Activated CD4-positive, alpha-beta T cell treated with anti-CD3 and anti-CD28 coated beads for 48 hours (primary cell): ENCODE data around the gene GDI2.
"Not testable (repeated sequence)": the region's sequence is repeated elsewhere in the genome, so short reads cannot be mapped to it uniquely, and the experiment has no call there.

Source experiments
- DNase-seq: peaks from one replicate; pipeline ENCODE4 v3.0.0-alpha.2; 2020

The GDI2 gene

DNA sequence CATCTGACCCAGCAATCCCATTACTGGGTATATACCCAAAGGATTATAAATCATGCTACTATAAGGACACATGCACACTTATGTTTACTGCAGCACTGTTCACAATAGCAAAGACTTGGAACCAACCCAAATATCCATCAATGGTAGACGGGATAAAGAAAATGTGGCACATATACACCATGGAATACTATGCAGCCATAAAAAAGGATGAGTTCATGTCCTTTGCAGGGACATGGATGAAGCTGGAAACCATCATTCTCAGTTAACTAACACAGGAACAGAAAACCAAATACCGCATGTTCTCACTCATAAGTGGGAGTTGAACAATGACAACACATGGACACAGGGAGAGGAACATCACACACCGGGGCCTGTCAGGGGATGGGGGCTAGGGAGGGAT lies 35.5 kb downstream of the GDI2 start:
- DNase-seq, result not testable (repeated sequence)

DNA sequence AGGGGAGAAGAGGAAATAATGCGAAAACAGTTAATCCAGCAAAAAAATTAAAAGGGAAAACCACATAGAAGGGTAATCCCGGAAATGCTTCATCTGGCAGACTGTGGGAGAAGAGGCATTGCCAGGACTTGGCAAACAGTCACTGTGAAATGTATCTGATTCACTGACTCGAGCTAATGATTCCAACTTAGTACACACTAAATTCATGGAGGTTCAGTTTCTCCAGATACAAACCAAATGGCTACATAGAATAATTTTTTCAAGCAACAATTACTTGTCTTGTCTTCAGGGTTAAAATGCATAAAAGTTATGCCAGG lies 36.4 kb downstream of the GDI2 start:
- DNase-seq, result no peak

DNA sequence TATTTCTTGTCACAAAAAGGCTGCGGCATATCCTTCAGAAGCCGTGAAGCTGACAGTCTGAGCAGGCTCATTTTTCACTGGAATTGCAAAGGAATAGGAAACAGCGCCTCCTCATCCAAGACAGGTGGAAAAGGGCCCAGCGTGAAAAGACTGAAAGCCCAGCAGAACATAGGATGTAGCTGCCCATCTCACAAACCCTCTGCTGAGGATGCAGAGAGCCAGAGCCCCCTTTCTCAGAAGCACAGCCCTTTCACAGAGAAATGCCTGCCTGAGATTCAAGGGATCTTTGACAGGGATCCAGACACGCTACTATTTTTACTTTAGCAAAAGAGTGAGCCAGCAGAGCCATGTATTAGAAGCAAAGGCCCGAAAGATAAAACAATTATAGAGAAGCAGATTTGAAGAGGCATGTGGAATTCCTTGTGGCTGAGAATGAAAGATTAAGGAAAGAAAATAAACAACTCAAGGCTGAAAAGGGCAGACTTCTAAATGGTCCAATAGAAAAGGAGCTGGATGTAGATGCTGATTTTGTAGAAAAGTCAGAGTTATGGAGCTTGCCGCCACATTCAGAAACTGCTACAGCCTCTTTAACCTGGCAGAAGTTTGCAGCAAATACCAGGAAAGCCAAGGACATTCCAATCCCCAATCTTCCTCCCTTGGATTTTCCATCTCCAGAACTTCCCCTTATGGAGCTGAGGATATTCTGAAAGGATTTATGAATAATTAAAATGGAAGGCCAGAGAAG lies 36.9 kb downstream of the GDI2 start:
- DNase-seq, result no peak

DNA sequence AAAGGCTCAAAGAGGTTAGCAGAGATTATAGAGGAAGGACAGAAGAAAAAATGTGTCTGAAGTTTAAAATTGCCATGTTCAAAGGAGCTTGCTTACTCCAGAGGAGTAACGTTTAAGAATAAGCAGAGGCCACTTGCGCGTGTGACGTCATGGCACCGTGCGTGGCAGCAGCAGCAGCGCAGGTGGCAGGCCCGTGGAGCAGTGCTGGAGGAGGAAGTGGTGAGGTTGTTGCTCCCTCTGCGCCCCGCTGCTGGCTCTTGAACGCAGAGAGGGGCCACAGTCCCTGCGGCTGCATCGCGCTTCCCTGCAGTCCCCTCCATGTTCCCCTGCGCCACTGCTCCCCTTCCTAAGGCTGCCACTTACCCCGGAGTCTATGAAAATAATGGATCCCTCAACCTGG lies 37.5 kb downstream of the GDI2 start:
- peak; percentile 85 for DNase-seq

DNA sequence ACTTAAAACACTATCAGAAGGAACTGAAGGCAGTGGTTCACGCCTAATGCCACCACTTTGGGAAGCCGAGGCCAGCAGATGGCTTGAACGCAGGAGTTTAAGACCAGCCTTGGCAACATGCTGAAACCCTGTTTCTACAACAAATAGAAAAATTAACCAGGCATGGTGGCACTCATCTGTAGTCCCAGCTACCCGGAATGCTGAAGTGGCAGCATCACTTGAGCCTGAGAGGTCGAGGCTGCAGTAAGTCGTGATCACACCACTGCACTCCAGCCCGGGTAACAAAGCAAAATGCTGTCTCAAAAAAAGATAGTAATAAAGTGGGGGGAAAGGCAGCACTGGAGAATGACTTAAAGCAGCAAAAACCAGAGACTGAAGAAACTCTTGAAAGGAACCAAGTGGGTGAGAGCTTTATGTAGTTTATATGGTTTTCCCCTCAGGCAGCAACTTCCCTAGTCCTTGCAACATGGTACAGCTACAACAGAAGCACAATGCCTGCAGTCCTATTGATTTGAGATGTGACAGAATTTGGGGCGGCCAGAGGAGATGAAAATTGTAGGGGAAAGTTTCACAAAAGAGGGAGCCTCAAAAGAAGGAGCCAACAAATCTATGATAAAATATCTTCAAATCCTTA lies 38.1 kb downstream of the GDI2 start:
- no peak for DNase-seq

DNA sequence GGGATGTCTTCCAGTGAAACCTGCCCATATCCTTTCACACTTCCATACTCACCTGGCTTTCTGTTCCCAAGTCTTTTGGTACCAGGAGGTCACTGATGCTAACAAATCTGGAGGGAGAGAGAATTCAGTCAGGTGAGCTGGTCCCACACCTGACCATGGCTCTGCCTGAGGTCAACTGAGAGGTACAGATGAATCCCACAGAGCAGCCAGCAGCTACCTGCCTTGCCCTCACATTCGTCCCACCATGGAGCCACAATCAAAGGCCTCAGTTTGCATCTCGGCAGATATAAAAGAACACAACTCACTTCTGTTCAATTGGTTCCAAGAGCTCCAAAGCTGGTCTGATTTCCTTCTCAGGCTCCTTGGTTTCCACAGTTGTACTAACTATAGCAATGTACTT lies 47.0 kb downstream of the GDI2 start:
- DNase-seq, result no peak

DNA sequence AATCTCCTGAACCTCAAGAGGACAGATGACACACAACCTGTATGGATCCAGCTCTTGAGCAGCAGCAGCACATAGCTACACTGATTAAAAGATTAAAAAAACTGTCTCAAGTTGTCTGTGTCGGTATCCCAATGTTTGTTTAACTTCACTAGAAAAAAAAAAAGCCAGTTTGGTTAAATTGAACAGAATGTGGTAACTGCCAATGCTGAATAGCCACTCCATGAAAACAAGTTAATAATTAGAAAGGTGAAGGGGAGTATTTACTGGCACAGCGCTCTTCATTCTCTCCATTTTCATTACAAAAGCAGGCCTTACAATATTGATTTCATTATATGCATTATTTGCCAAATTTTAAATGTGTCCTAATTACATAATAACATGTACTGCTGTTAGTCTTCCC lies 47.6 kb downstream of the GDI2 start:
- no peak for DNase-seq

DNA sequence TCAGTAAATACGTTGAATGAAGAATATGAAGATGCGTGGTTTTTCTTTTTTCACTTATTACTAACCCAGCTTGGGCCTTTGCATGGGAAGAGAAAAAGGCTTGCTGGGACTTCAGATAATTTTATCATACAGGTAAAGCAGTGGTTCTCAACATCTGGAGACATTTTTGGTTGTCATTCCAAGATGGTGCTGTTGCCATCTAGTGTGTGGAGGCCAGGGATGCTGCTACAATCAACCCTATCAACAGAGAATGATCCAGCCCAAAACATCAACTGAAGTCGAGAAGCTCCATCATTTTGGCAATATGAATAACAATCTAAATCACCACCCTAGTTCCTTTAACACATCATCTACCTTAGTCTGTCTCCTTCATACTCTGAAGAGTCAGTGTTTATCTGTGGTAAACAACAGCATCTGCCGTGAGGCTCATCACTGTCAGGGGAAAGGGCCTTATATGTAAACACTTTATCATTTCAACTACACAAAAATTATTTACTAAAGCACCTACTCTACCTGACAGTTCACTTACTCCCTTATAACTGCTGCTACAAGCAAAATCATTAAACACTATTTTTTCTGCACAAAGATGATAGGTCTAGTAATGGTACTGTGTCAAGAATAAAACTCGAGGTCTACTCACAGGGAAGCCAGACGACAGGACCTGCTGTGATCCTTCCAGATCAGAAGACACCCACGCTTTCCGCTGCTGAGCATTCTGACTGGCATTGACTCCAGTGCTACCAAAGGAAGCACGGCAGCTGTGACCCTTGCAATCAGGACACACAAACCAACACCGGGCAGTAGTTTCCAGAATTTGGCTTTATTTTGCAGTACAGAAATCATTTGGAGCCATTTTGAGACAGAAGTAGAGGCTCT lies 48.6 kb downstream of the GDI2 start:
- peak; percentile 34 for DNase-seq

DNA sequence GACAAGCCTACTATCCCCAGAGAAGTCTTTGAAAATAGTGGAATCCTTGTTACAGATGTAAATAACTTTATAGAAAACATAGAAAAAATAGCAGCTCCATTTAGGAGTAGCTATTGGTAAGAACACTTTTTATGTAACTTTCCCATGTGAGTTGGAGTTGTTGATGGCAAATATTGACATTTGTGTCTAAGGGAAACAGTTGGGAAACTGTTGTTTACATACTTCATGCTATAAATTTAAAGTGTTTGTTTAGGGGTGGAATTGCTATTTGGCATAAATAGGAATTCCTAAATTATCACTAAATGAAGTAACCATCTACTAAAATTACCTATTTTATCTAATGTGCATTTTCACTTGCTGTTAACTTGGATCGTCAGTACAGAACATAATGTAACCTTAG lies 50.7 kb downstream of the GDI2 start:
- DNase-seq, result no peak

DNA sequence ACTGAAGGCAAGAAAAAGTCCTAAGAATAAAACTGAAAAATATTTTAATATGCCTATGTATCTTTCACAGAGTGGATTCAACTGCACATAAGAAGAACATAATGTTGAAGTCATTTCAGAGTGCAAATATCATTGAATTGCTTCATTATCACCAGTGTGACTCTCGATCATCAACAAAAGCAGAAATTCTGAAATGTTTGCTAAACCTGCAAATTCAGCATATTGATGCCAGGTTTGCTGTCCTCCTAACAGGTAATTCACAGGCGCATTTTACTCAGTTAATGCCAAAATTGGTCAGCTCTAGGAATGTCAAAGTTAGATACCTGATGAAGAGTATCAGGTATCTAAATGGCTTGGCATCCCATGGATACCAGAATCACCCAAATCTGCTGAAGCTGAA lies 52.0 kb downstream of the GDI2 start:
- DNase-seq, result no peak

DNA sequence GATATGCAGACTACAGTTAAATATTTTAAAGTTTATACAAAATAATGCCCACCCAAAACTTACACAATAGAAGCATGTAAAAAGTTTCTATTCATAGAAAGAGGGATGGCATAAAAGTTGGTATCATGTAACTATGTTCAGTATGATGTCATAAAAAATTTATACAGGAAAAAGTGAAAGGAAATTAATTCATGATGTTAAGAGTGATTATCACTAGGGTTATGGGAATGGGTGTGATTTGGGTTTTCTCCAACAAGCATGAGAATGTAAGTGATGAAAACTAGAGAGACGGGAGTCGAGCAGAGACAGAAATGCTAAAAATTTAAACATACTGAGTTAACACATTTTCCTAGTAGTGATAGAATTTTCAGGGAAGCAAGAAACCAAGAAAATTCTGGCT lies 52.7 kb downstream of the GDI2 start:
- no peak for DNase-seq

DNA sequence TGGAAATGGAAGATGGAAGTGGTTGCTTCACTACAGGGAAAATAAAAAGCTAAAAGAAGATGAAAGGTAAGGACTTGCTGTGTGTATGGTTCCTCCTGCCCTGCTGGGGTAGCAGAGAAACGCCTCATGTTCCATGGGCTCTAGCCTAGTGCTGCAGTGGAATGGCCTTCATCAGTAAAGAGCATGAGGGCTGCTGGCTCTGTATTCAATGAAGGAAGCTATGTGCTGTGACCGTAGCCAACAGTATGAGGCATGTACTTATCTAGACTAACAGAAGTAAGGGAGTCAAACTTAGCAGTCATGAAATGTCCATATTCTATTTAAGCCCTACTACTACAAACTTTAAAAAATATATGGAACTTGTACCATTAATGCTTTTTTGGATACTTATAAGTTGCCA lies 54.3 kb downstream of the GDI2 start:
- DNase-seq, result no peak

DNA sequence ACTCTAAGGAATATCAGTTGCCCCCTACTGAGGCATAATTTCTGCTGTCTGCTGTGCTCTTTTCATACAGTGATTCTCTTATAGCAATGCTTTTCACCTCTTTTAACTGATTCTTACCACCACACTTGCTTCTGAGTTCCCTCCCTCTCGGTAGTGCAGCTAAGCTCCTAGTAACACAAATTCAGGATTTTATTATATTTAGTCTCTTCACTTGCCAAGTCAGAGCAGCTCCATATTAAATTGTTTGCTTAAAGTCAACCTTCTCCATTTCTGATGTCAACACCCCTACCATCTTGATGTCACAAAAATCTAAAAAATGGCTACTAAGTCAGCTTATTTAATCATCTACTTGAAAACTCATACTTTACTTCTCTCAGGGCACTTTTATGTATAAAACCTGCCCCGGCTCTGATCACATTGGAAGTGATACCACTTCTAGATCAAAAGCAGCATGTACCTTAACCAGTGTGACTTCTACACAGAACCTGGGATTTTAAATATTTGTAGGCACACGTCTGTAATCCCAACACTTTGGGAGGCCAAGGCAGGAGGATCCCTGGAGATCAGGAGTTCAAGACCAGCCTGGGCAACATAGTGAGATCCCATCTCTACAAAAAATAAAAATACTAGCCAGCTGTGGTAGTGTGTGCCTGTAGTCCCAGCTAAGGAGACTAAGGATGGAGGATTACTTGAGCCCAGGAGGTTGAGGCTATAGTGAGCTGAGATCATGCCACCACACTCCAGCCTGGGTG lies 55.3 kb downstream of the GDI2 start:
- no peak for DNase-seq

DNA sequence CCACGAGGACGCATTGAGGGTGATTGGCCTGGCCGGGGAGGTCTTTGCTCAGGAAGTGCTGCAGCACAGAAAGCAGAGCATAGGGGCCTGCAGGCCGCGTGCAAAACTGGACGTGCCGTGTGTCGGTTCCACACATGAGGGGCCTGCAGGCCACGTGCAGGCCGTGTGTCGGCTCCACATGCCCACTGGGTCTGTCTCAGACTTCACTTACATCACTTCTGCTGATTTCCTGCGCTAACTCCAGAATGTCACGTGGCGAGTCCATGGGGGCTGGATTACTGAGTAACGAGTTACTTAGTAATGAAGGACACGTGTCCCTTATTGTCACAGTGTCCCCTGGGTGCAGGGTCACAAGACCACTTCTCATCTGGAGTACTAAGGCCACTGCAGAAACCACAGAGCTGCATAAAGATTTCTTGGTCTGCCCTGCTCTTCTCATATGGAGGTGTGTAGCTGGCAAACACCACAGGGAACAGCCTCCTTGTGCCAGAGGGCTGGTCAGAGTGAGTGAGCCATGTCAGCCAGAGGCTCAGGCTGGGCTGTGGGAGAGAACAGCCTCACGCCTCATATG lies 60.8 kb downstream of the GDI2 start:
- DNase-seq, result no peak

DNA sequence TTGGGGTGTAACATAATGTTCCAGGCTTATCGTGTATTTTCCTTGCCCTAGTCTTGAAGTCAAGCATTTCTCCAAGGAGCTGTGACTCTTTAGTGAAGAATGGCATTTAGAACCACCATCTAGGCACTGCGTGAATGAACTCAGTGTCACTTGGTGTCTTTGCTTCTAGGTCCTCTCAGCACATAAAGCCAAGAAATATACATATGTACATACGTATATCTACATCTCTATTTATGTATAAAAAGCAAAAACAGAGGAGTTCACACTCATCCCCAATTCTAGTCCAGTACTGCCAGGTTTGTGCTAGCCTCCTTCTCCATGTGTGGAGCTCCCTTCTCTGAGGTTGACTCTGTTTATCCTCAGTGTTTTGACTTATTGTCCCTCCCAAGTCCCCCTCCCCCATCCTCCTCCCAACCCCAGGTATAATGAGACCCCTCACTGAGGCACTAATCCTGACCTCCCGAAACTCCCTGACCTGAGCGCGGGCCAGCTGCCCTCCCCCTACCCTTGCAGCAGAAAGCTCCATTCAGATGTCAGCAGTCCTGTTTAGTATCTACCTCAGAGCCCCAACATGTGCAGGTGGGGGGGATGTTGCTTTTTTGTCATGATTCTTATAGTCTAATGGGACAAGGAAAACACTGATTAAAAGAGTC lies 61.5 kb downstream of the GDI2 start:
- no peak for DNase-seq

DNA sequence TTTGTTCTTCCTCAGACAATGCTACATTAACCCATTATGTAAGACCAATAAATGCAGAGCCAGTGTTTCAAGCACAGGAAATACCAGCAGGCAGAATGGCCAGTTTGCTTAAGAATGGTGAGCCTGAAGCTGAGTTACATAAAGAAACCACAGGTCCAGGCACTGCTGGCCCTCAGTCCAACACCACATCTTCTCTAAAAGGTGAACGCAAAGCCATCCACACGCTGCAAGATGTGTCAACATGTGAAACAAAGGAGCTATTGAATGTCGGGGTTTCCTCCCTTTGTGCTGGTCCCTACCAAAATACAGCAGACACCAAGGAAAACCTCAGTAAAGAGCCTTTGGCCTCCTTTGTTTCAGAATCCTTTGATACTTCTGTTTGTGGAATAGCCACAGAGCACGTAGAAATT lies 64.8 kb downstream of the GDI2 start:
- no peak for DNase-seq

DNA sequence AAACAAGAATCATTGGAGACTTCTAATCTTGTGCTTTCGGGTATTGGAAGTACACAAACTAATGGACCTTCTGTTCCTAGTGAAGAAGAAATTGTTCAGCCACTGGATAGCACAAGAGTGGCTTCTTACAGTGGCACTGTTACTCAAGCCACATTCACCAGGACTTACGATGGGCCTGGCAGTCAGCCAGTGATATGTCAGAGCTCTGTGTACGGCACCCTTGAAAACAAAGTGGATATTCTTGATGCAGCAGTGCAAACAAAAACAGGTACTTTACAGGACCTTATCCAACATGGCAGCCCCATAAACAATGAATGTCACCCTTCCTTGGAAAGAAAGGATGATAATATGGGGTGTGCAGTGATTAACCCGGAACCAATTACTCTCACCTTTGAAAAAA lies 67.0 kb downstream of the GDI2 start:
- no peak for DNase-seq

DNA sequence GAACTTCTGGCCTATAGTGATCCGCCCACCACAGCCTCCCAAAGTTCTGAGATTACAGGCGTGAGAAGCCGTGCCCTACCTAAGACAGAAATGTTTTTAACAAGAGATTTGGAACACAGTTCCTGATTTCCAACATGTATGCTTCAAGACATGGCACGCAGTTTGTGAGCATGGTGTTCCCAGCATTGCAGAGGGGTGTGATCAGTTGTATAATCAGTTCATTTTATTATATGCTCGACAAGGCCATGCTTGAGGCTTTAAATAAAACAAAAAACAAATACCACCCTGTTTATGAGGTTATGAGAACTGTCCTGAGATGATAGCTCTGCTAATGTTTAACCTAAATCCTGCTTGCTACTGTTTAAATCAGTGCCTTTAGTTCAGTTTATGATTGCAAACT lies 68.4 kb downstream of the GDI2 start:
- no peak for DNase-seq

DNA sequence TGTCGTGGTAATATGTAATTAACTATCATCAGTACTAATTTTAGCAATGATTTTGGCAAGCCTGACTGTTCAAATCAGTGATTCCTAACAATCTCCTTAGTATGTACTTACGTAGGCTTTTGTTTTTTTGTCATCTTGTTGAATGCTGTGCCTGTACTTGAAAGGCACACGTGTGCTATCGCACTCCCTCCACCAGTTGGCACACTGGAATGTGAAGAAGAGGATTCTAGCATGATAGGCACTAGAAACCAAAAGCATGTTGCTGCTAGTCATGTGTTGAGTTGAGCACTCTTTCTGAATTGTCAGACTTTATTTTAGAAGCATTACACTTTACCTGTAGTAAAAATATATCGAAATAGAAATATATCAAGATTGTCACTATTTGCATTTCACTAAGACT lies 69.5 kb downstream of the GDI2 start:
- DNase-seq, result no peak

DNA sequence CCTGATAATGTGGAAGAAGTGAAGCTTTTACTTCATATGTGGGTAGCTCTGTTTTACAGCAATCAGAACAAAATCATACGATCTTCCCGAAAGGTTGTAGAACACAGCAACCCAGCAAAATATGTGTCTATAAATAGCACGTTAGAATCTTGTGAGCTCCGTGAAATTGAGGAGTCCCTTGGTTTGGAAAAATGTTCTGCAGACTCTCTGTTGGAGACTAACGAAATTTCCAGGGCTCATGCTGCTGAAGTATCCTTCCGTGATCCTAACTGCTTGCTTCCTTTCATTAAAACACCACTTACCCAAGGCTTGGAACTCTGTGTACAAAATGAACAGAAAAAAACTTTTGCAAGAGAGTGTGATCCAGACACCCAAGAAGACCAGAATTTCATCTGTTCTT lies 71.1 kb downstream of the GDI2 start:
- DNase-seq, result no peak

DNA sequence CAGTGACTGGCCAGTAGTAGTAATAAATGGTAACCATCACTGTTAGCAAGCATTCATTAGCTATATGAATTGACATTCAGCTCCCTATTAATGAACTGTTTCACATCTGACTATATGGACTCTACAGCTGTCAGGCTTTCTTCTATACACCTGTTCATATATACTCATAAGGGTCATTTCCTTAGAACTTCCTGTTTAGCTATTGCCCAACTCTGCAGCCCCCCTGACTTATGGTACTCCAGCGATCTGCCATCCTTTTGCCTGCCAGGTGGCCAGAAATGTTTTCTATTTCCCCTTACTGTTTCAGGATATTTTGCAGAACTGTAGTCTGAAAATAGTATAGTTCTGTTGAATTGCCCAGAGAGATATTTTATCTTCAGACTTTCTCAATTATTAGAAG lies 72.0 kb downstream of the GDI2 start:
- DNase-seq, result no peak

DNA sequence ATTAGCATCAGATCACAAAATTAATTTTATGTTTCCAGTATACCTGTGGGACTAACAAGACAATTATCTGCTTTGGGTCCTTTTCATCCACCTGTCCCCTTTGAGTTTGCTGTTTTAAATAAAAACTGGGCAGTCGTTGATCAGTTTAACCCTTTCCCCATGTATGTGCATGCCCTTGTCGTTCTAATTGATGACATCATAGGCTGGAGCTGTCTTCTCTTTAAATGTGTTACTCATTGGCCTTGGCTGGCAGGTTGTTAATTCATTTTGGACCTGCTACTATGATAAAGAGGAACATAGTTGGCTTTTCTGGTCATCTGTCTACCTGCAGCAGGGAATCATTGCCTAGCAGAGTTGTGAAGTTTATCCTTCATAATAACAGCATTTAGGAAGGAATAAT lies 74.8 kb downstream of the GDI2 start:
- DNase-seq, result no peak

DNA sequence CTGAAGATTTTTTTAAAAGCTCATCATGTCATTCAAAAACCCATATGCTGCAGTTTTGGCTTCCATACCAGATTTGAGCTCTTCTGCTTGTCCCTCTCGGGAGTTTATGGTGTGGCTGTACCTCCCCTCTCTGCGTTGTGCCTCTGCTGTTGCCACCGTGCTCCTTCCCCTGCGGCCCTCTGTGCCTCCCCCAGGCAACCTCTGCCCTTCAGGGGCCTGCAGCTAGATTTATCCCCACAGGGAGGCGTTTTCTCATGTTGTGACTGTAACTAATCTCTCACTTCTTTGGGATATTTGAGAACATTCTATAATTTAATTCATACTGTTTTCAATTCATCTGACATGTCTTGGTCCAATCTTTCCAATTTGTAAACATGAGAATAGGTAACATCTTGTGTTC lies 75.9 kb downstream of the GDI2 start:
- DNase-seq, result no peak
